Stimulated activated CD8-positive, alpha-beta memory T cell treated with anti-CD3 and anti-CD28 coated beads, Interleukin-12 subunit alpha, Interleukin-12 subunit beta, amount 100 ng/mL, for 1 hour (primary cell): ENCODE measurements around the gene ALG11.
"Not testable (repeated sequence)": the region's sequence is repeated elsewhere in the genome, so short reads cannot be mapped to it uniquely, and the experiment has no call there.

ENCODE experiments used
- DNase-seq: peaks from one replicate; pipeline ENCODE4 v3.0.0-alpha.2; 2020; ENCODE audit warnings: low read depth

The ALG11 gene

DNA sequence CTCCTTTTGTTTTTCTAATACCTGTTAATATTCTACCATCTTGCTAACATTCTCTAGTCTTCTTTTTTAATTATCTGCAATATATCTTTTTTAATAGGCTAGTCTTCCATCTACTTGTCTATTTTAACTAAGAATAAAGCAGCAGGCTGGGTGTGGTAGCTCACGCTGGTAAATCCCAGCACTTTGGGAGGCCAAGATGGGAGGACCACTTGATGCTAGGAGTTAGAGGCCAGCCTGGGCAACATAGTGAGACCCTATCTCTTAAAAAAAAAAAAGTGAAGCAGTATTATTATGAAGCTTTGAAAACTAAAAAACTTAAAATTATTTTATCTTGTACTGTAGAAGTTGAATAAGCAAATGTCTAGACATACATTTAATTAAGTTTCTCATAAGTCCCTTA is 15.6 kb downstream of the ALG11 start:
- no peak for DNase-seq

DNA sequence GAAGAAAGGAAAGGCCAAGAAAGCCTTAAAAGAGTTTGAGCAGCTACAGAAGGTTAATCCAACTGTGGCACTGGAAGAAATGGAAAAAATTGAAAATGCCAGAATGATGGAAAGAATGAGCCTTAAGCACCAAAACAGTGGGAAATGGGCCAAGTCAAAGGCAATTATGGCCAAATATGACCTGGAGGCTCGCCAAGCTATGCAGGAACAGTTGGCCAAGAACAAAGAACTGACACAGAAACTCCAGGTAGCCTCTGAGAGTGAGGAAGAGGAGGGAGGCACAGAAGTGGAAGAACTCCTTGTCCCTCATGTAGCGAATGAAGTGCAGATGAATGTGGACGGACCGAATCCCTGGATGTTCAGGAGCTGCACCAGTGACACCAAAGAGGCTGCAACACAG is 17.4 kb downstream of the ALG11 start:
- DNase-seq: no peak

DNA sequence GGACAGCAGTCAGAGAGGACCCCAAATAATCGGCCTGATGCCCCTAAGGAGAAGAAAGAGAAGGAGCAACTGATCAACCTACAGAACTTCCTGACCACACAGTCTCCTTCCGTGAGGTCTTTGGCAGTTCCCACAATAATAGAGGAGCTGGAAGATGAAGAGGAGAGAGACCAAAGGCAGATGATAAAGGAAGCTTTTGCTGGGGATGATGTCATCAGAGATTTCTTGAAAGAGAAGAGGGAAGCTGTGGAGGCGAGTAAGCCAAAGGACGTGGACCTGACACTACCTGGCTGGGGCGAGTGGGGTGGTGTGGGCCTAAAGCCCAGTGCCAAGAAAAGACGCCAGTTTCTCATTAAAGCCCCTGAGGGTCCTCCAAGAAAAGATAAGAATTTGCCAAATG is 18.2 kb downstream of the ALG11 start:
- DNase-seq: not testable (repeated sequence)

DNA sequence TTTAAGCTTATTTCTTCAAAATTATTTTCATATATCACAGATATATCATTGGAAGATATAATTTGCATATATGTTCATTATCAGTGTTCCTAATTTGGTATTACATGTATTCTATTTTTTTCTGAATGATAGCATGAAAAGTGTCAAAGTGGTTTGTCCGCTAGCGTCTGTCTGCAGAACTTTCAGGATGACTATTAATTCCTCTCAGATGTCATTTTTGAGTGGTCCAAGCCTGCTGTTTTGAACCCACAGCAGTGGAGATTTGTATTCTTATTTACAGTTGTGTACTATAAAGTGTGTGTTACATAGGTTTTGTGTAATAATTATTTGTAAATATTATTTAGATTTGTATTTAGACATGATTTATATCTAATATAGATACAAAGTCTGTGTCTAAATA is 20.8 kb downstream of the ALG11 start:
- DNase-seq: no peak

DNA sequence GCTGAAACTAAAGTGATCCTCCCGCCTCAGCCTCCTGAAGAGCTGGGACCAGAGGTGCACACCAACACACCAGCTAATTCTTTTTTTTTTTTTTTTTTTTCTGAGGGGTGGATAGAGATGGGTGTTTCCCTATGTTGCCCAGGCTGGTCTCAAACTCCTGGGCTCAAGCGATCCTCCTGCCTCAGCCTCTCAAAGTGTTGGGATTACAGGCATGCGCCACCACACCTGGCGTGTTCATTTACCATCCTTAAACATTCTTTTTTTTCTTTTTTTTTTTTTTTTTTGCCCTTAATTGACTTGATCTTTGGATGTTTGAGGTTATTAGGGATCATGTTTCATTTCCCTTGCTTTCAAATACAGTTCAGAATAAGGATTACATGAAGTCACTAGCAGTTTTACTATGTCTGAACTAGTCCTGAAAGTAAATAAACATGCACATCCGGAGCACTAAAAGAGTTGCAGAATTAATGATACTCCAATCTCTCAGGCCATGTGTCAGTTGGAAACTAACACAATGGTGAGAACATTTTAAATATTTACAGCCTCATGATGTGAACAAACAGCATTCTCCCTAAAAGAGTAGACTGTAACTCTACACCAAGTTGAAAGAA is 22.5 kb downstream of the ALG11 start:
- DNase-seq: no peak

DNA sequence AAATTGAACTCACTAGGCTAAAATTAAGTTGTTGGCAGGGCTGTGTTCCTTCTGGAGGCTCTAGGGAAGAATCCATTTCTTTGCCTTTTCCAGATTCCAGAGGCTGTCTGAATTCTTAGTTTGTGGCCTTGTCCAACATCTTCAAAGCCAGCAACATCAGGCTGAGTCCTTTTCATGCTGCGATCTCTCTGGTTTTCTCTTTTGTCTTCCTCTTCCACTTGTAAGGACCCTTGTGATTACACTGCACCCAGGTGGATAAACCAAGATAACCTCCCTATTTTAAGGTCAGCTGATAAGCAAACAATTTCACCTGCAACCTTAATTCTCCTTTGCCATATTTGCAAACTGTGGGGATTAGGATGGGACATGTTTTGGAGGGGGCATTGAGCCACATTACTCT is 23.8 kb downstream of the ALG11 start:
- no peak for DNase-seq

DNA sequence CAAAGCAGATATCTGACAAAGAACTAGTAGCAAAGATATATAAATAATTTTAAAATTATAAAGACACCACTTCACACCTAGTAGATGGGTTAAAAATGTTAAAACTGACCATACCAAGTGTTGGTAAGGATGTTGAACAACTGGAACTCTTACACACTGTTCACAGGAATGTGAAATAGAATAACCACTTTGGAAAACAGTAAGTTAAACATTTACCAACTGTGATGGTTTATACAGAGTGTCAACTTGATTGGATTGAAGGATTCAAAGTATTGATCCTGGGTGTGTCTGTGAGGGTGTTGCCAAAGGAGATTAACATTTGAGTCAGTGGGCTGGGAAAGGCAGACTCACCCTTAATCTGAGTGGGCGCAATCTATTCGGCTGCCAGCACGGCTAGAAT is 31.5 kb downstream of the ALG11 start:
- no peak for DNase-seq

DNA sequence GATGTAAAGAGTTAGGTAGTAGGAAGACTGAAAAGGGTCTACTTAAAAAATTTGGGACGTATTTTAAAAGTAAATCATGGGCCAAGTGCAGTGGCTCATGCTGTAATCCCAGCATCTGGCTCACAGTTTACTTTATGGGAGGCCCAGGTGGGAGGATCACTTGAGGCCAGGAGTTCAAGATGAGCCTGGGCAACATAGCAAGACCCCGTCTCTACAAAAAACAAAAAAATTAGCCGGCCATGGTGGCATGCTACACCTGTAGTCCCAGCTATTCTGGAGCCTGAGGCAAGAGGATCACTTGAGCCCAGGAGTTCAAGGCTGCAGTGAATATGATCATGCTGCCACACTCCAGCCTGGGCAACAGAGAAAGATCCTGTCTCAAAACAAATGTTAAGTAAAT is 35.3 kb downstream of the ALG11 start:
- no peak for DNase-seq

DNA sequence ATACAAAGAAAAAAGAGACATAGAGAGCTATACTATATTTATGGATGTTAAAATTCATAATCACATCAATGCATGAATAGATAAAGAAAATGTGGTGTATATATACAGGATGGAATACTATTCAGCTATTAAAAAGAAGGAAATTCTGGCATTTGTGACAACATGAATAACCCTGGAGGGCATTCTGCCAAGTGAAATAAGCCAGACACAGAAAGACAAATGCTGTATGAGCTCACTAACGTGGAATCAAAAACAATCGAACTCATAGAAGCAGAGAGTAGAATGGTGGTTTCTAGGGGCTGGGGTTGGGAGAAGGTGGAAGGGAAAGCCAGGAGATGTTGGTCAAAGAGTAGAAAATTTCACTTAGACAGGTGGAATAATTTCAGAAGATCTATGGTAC is 36.3 kb downstream of the ALG11 start:
- DNase-seq: no peak

DNA sequence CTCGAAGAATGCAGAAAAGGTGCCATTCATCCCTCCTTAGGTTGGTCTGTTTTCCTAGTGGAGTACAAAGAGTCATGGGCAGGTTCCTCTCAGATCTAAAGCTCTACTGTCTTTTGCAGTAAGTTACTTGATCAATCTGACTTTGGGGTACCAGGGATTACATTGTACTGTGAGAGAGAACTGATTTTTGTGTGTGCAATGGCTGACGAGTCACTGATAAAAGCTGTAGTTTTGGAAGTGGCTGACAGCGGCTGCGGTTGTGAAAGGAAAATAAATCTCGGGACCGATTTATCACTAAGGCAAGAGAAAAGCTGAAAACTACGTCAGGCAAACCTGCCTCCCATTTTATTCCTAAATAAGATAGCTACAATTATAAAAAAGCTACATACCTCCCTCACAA is 39.2 kb downstream of the ALG11 start:
- DNase-seq: no peak

DNA sequence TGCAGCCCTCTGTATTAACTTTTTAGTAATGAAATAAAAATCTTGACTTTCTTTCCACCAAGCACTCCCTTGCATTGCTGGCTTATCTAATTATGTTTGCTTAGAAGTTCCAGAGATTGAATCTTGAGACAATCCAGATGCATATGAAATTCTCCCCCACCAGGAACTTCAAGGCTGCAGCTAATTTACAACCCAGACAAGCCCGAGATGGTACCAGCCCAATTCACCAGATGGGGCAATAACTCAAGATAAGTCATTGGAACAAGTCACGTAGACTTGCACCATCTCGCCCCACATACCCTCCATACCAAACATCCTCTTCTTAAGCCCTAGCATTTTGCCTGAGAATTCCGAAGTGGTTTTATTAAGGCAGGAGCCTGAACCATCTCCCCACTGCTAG is 41.3 kb downstream of the ALG11 start:
- DNase-seq: no peak

DNA sequence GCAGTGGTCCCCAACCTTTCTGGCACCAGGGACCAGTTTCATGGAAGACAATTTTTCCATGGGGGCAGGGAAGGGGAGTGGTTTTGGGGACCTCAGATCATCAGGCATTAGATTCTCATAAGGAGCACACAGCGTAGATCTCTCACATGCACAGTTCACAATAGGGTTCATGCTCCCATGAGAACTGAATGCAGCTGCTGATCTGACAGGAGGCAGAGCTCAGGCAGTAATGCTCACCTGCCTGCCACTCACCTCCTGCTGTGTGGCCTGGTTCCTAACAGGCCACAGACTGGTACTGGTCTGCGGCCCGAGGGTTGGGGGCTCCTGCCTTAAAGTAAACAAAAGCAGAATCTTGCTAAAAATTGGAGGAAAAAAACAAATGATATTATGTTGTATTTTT is 48.9 kb downstream of the ALG11 start:
- DNase-seq: not testable (repeated sequence)

DNA sequence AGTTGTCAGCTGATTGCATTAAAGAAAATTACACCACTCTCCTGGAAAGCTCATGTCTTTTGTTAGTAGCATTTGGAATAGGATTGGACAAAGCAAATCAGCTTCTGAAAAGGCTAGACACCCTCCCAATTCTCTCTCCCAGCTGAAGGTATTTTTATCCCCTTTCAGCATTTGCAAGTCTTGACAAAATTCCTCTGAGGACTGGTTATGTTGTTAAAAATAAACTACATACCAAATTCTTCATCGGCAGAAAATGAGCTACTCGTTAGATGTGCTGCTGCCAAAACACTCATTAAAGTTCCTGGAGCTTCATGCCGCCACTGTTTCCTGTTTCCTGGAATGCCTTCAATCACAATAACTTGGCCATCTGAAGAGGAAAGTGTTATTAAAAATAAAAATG is 49.4 kb downstream of the ALG11 start:
- no peak for DNase-seq

DNA sequence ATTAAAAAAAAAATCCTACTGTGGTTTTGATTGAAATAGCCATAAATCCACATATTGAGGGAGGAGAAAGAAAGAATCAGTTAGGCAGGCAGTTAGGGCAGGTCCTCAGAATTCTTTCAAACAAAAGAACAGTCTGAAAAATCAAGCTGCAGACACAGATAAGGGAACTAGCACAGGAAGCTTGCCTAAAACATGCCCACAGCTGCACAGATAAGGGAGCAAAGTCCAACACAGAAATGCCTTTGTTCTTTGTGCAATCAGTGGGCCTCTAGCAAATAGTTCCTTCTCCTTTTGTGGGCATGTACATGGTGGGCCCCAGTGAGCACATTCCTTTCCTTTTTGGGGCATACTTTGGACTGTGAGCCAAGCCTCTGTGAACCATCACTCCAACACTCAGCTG is 55.0 kb downstream of the ALG11 start:
- DNase-seq: no peak

DNA sequence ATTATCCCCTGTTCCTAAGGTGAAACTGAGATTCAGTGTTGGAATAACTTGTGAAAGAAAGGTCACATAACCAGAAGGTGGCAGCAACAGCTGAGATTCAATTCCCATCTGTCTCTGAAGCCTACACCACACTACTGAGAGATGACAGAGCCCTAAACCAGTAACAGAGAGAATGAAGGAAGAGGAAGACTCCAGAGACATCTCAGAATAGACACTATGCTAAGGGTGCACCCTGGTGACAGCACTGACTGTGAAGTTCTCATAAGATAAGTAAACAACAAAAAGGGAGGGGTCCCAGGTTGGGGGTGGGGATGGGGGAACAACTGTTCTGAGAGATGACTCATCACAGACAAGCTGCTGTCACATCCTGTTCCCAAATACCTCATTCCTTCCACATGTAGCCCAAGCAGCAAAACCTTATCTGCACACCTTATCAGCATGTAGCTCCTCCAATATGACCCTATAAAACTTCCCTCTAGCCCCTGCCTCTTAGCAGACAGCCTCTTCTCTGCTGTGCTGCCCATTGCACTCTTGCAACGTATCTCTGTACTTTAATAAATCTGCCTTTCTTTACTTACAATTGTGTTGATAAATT is 58.8 kb downstream of the ALG11 start:
- no peak for DNase-seq
